SHP77 (cell line): ENCODE results near the gene COMMD7.

Source experiments
- DNase-seq, 2 experiments: peaks; one replicate each; lab custom pipeline; 2025; lab: John Stamatoyannopoulos, UW

COMMD7 gene

GRCh38 chr20:32743237-32744112 is at the start of gene COMMD7:
COMMD7 (minus strand) TSS chr20:32743467; CDS start chr20:32743391, 76 bp downstream.
- peak; percentile 34 to 51 for DNase-seq

GRCh38 chr20:32792731-32793458 is 49.6 kb upstream of the COMMD7 start:
- DNase-seq: no peak

DNA sequence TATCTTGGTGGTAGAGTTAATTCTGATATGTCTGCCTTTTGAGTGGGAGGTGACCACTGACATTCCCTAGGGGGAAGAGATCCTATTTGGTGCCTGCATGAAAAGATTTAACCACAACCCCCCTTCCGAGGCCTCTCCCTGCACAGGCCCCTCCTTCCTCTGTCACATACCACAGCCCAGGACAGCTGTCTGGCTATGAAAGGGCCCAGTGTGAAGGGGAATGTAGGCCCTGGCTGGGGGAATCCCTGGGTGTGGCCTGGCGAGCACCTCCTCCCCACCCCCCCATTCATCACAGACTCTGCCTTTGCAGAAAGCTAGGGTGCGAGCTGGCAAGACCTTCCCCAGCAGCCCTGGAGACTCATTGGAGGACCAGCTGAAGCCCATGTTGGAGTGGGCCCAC is 49.0 kb upstream of the COMMD7 start:
- DNase-seq: no peak

DNA sequence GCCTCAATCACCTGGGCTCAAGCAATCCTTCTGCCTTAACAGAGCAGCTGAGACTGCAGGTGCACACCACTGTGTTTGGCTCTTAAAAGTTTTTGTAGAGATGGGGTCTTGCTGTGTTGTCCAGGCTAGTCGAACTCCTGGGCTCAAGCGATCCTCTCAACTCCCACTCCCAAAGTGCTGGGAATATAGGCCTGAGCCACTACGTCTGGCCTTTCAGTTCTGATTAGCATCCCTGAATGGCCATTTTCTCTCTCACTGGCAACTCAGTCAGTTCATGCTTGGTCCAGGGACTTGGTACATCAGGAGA is 47.4 kb upstream of the COMMD7 start:
- no peak for DNase-seq

GRCh38 chr20:32789896-32790750 is 46.9 kb upstream of the COMMD7 start:
- DNase-seq: peak; percentile 54 to 56

DNA sequence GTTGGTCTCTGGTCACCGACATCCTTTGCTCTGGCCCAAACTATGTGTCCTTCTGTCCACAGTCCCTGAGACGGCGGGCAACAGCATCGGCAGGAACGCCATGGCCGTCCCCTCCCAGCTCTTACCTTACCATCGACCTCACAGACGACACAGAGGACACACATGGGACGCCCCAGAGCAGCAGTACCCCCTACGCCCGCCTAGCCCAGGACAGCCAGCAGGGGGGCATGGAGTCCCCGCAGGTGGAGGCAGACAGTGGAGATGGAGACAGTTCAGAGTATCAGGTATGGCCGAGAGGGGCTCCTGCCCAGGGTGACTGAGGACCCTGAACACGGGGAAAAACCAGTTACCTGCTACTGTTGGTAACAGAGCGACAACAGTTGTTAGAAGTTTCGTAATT is 43.9 kb upstream of the COMMD7 start:
- DNase-seq: no peak

DNA sequence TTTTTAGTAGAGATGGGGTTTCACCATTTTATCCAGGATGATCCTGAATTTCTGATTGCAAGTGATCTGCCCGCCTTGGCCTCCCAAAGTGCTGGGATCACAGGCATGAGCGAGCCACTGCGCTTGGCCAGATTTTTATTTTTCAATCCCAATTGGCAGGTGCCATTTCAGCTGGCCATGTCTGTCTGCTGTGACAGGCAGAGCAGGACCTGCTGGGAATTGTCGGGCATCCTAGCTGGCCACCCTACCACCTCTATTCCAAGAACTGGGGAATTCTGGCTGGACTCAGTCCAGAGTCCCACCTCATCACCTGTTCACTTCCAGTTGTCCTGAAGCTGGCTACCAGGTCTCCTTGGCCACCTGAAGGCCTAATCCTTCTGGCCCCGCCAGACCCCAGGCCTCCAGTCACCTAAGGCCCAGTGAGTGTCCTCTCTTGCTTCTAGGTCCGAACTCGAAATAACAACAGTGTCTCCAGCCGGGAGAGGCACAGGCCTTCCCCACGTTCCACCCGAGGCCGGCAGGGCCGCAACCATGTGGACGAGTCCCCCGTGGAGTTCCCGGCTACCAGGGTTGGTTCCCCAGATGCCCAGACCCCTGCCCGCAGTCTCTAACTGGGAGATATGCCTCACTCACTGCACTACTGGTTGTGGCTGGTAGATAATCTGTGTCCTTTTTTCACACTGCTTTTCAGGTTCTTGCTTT is 42.9 kb upstream of the COMMD7 start:
- no peak for DNase-seq

DNA sequence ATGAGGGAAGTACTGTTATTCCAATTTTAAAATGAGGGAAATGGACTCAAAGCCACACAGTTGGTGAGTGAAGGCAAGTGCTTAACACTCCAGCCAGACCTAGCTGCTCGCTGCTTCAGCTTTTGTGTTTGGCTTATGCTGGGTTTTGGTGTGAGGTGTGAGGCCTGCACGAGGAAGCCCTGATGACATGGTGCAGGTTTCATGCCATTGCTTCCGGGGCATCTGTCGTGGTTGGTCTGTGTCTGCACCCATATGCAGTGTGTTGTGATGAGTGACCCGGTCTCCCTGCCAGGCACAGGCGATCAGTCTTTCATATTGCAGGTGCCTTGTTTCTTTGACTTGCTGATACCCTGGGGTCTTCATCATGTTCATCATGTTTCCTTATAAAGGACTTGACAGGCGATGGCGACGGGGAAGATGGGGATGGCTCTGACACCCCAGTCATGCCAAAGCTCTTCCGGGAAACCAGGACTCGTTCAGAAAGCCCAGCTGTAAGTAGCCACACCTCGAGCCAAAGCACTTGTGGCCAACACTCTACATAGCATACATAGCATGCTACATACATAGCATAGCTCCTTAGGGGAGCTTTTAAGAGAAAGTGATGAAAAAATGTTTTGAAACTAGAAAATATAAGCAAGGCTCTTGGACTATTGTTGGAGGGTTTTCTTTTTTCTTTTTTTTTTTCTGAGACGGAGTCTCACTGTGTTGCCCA is 41.3 kb upstream of the COMMD7 start:
- no peak for DNase-seq

- DNase-seq: no peak
Observed at GRCh38 chr20:32780749-32781655, 37.7 kb upstream of the COMMD7 start.

- no peak for DNase-seq
Observed at GRCh38 chr20:32780278-32780677, 37.0 kb upstream of the COMMD7 start.

- no peak for DNase-seq
Observed at GRCh38 chr20:32779500-32780211, 36.4 kb upstream of the COMMD7 start.

DNA sequence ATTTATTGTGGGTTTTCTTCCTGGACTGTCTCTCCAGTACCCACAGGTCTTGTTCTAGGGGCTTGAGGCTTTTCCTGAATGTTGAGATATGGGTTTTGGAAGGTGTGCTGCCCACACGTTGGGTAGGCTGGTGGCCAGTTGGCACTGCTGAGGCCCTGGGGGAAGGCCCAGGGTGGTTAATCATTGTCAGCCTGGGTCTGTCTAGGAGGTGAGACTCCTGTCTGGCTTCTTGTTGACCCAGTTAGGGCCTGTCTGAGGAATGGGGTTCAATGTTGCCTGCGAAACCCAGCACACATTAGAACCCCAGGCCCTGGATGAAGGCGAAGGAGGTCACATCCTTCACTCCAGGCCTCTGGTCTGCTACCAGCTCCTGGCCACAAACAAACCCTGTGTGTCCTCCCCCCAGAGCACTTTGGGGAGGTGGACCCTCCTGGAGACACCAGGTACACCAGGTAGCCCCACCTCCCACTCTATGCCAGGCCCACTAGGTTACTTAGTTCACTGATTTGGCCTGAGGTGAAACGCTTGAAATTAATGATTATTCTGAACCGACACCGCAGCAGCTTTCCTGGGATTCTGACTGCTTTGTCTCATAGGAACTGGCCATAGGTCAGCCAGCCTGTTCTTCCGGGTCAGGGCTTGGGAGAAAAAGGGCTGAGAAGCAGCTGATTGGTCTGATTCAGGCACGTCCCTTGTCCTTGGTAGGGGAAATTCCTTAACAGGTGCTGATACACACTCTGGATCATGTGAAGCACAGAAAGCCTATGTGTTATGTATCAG is 34.1 kb upstream of the COMMD7 start:
- no peak for DNase-seq

DNA sequence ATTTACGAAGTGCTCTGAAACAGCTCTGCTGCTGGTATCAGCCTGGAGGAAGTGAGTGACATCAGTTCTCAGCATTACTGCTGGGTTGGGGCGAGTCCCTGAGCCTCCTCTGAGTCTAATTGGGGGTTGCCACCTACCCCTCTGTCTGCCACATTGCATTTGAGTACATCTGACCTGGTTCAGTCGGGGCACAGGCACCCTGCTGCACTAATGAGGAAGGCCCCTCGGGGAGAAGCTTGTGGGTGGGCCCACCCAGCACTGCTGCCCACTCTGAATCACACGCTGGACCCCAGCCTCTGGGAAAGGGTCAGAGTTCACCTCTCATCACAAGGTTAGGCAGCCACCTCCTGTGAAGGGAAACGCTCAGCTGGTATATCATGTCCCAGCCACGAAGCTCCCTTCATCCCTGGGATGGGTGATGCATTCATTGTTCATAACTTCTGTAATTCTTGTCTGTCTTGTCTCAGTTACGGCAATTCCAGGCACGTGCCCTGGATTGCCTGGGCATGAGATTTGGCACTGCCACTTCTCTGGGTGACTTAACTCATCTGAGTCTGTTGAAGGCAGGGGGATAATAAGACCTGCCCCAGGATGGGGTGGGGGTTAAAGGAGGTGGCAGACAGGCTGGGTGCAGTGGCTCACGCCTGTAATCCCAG is 32.2 kb upstream of the COMMD7 start:
- DNase-seq: no peak

DNA sequence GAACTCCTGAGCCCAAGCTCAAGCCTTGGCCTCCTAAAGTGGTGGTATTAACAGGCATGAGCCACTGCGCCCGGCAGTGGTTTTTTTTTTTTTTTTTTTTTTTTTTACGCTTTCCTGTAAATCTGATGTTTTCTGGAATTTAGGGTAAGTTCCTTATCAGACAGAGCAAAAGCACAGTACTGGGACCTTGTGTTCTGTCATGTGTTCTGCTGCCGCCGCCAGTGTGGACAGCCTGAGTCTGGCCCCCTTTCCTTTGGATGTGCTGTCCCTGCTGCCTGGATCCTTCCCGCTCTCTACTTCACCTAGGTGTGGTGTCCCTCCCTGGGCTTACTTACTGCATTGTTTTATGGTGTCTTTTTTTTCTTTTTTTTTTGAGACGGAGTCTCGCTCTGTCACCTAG is 30.6 kb upstream of the COMMD7 start:
- DNase-seq: no peak

GRCh38 chr20:32773223-32773622 is 30.0 kb upstream of the COMMD7 start:
- DNase-seq: no peak

- no peak for DNase-seq
Observed at GRCh38 chr20:32772046-32772445, 28.8 kb upstream of the COMMD7 start.

DNA sequence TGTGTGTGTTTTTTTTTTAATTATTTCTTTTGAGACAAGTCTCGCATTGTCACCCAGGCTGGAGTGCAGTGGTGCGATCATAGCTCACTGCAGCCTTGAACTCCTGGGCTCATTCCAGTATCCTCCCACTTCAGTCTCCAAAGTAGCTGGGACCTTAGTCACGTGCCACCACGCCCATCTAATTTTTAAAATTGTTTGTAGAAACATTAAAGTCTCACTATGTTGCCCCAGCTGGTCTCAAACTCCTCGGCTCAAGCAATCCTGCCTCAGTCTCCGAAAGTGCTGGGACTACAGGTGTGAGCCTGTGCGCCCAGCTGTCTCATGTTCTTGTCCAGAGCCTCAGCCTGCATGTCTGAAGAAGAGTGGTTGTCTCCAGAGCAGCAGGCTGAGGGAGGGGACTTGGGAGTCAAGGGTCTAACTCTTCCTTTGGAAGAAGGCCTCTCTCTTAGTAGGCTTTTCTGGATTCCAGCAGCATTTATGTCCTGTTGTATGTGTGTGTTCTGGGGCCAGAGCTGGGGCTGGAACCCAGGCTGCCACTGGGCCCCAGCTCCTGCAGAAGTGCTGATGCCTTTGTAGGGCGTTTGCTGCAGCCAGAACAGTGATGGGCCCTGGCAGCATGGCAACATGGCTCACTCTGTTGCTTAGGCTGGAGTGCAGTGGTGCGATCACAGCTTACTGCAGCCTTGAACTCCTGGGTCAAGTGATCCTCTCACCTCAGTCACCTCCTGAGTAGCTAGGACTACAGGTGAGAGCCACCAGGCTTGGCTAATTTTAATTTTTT is 24.3 kb upstream of the COMMD7 start:
- no peak for DNase-seq
